T-helper 22 cell (primary cell): Measurements from ENCODE around the gene SYNDIG1L.
"Not testable (repeated sequence)": the region's sequence is repeated elsewhere in the genome, so short reads cannot be mapped to it uniquely, and the experiment has no call there.

Source experiments
- DNase-seq: peaks from one replicate; pipeline ENCODE4 v3.0.0-alpha.2; 2020; ENCODE audit warnings: low read depth

Gene SYNDIG1L

DNA sequence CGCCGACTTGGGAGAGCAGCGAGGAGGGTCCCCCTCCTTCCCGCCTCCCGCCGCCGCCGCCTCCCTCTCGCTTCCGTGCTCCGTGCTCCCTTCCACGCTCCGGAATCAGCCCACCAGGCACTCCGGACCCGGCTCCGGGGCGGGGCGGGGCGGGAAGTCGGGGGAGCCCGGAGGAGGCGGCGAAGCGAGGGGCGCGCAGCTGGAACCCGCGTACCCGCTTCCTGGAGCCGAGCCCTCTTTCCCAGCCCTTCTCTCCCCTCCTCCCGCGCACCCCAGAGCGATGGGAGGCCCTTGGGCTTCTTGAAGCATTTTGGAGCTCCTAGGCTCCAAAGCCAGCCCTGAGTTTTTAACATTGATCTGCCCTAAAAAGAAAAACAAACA is at the start of gene SYNDIG1L:
Gene SYNDIG1L (minus strand): TSS at position 9 of the 381 bp plus-strand sequence. CDS start 16,466 bp downstream, outside the sequence.
- DNase-seq: no peak

DNA sequence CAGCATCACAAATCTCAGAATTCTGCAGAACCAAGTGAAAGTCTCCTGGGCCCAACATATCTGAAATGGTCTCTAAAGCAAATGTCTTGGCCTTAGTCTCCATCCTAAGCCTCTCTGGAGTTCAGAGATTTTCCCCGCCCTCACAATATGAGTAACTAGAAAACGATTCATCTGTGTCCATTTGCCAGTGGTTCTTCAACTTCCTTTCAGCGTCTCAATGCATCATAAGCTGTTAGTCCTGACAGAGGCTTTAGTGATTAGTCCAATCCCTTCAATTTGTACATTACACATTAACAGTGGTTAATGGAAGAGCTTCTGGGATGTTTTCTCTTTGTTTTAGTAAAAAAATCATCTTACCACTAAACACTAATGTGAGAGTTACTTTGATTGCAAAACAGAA is 49.7 kb upstream of the SYNDIG1L start:
- no peak for DNase-seq

DNA sequence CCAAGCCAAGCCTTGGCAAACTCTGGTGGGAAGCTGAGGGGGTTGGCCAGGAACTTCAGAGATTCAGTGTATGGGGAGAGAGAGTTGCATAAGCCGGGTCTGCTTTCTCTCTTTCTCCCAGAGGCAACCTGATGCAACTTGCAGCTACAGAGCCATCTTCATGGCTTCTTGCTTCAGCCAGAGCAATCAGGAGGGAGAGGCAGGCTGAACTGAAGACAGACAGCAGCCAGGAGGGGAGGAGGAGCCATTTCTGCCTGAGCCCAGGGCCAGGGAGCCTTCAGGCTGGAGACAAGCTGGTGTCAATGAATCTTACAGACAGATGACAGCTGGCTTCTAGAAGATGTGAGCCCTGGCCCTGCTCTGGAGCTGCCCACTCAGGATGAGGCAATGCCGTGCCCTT is 48.4 kb upstream of the SYNDIG1L start:
- no peak for DNase-seq

DNA sequence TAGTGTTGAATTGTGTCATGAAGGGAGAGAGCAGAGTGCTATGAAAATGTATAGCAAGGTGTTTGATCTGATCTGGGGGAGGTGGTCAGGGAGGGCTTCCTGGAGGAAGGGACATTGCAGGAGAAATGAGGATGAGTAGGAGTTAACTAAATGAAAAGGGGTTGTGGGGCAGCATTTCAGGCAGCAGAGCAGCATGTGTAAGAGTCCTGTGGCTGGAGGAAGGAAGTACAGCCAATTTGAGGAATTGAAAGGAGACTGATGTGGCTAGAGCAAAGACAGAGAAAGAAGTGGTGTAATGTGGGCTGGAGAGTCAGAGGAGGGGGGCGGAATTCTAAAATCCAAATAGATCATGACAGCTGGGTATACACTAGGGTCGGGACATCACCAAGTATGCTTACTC is 46.6 kb upstream of the SYNDIG1L start:
- no peak for DNase-seq

DNA sequence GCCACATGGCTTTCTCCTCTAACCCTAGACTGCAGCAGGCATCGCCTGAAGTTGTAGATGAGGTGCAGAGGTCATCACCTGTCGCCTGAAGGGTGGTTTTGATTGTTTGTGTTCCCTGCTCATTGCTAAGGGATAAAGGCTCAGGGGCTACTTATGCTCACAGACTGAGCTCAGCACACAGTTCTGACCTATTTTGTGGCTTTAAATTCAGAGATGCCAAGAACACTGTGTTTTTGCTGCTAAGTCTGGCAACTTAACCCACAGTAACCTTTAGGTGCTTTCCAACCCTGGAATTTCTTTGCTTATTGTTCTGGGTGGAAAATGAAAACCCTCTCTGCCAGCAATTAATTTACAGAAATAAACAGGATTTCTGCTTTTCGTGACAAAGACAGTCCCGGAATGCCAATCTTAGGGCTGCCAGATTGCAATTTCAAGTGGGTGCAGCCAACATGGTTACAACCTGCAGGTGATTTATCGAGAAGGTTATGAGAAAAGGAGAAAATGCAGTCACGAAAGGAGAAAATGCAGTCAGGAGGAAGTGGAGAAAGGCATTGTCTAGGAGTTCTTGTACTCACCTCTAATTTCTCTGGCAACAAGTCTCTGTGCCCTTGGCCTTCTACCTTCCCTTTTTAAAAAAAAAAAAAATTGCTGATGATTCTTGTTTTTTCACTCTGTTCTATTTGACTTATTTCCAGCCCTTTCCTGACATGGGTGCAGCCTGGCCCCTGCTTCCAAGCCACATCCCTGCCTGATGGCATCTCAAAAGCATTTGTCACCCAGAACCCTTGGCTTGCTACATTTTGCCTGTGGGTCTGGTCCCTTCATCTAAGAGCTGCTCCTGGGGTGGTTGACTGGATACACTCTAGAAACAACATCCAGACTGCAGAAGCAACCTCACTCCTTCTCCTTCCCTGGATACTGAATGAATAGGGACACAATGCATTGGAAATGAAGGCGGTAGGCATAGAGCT is 43.8 kb upstream of the SYNDIG1L start:
- DNase-seq: no peak

DNA sequence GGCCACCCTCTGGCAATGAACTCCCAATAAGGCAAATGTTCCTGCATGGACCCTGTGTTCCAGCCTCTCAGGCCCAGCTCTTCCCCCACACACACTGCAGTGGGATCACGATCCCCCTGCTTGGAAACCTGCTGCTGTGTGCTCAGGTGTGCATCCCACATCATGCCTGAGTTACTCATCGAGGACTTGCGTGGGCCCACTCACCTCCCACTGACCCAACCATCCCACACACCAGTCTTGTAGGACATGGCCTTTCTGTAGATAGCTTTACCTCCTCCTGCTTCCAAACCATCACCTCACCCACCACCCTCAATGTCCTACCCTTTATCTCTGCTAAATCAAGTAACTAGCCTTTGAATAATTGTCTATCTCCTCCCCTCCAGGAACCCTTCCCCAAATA is 42.5 kb upstream of the SYNDIG1L start:
- DNase-seq: no peak

DNA sequence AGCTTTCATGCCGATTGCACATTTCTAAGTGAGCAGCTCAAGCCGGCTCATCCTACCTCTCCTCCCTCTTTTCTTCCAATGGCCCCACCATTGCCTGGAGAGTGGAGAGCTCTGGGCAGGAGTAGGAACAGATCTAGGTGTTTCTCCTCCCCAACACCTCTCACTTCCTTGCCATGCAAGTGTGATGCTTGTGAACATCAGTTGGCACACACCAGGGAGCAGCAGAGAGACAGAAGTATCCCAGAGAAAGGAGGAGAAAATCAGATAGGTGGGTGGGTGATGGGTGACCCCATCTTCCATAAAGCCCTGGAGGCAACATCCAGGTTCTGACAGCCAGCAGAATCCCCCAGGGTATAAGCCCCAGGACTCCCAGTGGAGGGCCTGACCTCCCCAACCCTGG is 39.3 kb upstream of the SYNDIG1L start:
- no peak for DNase-seq

DNA sequence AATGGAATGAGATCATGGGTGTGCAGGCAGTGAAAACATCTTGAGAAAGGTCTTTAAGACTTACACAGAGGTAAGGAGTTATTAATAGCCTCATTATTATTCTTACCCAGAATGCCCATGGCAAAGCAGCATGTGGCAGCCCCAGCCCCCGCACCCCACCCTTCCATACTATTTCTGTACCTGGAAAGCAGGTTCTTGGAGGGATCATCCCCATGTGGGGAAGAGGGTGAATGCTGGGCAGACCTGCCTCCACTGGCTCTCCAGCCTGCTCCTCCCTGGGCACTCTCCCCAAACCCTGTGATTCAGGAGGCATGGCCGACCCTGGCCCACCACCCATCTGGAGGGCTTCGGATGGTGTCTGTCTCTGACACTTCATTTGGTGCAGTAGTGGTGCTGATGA is 38.8 kb upstream of the SYNDIG1L start:
- DNase-seq: no peak

DNA sequence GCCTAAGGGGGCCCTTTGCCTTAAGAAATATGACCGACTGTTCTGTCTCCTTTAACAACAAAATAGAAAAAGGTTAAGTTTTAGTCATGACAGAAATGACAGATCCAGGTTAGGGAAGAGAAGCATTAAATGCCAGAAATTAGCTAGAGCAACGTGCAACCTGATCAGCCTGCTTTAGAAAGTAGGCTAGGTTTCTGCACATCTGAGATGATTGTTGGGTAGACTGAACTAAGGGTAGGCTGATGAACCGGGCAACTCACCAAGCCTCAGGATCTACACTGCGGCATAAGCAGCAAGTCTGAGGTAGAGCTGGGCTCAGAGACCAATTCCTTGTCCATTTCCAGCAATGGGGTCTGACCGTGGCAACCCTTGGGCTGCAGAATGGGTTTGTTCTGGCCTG is 37.7 kb upstream of the SYNDIG1L start:
- DNase-seq: no peak

DNA sequence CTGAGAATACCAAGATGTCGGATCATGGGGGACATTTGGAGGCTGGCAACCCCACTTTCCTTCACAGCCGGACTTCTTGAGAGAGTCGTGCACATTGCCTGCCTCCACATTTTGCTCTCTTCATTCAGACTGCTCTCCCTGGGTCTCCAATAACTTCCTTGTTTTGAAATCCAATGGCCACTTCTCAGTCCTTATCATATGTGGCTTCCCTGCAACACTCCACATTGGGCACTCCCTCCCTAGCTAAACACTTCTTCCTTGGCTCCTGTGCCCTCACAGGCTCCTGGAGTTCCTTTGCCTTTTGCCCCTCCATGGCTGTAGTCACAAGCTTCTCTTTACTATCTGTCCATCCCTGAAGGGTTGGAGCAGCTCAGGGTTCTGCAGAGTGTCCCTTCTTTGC is 37.0 kb upstream of the SYNDIG1L start:
- no peak for DNase-seq

DNA sequence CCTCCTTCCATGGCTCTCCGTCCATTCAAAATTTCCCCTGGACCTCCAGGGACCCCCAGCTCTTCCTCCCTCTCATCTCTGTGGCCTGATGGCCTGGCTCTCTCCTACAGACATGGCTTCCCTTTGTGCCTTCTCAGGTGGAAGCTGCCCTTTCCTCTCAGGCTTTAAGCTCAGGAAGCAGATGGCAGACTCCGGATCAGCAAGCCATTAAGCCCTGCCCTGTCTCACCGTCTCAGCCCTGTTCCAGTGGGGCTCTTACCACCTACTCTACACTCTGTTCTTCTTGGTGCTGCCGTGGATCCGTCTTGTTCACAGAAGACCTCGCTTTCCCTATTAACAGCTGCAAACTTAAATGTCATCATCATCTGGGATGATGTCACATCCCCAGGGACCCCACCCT is 34.0 kb upstream of the SYNDIG1L start:
- no peak for DNase-seq

DNA sequence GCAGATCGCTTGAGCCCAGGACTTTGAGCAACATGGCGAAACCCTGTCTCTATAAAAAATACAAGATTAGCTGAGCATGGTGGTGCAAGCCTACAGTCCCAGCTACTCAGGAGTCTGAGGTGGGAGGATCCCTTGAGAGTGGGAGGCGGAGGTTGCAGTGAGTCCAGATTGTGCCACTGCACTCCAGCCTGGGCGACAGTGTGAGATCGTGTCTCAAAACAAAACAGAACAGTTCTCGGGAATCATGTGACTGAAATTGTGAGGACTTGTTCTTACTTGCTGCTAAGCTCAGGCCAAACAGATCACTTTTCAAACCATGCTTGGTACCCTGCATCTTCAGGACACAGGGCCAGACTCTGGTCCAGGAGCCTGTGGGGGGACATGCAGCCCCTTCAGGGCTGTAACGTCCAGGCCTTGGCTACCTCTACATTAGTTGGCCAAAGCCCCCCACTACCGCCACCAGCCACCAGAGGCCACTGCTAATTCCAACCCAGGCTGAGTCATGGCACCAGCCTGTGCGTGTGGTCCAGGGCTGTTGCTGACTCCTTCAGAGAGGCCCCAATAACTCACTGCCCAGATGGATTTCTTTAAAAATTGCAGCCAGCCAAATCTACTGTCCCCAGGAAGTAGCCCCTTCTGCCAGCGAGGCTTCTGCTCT is 33.4 kb upstream of the SYNDIG1L start:
- DNase-seq: no peak

DNA sequence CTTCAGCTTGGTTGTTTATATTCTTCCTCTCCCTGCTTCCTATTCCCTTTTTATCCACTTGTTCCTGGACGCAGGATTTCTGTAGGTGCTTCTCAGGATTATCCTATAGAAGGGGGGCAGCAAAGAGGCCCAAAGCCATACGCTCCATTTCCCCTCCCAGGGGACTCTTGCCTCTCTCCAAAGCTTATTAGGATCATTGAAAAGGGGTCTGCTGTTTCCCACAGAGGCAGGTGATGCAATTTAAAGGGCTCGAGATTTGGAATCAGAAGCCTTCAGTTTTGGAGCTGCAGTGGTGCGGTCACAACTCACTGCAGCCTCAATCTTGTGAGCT is 31.5 kb upstream of the SYNDIG1L start:
- DNase-seq: no peak

DNA sequence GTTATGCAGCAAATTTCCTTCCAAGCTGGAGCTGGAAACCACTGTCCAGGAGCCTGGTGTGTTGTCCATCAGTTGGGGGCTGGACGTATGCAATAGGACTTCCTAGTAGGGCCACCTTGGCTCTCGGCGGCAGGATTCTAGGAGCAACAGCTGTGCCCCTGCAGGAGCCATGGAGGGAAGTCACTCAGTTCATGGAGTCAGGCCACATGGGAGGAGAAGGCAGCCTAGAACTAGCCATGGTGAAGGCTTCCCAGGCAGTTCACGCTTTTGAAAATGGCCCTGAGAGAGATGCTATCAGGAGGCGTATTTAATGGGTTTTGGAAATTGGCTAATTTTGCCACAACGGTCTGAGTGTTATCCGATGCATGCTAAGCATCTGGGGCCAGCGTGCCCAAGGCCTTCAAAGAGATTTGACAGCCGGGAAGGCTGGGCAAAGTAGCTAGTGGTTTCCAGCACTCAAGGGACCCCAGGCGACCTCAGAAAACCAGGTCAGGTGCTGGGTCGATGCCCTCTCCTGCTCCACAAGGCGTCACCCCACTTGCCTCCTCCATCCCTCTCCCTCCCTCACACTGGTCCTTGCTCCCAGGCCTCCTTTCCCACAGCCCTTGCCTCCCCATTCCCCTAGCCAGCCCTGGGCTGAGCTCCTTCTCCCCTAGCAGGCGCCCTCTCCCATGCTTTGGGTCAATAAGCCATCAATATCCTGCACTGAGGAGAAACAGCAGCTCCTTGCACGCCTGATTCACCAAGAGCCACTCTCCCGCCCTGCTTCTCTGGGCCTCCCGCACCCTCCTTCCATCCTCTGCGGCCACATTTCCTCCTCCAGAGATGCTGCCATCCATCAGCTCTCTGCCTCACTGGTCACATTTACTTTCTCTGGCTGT is 30.9 kb upstream of the SYNDIG1L start:
- DNase-seq: no peak

DNA sequence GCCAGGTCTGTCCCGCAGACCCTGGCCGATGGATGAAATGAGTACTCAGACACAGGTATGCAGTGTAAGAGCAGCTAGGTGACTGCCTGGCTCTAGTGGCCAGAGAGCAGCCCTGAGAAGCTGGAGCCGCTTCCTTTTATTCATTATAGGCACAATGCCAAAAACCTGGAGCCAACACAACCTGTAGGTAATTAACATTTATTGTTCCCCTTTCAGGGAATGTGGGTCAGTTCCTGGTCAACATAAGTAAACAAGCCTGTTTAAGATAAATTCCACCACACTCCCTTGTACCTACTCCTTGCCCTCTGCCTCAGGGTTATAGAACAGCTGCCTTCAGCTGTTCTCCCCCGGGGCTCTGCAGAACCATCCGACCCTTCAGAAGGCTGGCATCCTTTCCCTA is 28.4 kb upstream of the SYNDIG1L start:
- not testable (repeated sequence) for DNase-seq

DNA sequence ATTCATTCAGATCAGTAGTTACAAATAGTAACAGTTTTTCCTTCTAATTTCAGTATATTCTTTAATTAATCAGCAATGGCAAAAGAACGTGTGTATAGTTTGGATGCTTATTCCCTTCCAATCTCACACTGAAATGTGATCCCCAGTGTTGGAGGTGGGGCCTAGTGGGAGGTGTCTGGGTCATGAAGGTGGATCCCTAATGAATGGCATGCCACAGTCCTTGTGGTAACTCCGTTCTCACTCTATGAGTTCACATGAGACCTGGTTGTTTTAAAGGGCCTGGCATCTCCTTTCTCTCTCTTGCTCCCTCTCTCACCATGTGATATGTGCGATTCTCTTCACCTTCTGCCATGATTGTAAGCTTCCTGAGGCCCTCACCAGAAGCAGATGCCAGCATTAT is 18.9 kb upstream of the SYNDIG1L start:
- no peak for DNase-seq

DNA sequence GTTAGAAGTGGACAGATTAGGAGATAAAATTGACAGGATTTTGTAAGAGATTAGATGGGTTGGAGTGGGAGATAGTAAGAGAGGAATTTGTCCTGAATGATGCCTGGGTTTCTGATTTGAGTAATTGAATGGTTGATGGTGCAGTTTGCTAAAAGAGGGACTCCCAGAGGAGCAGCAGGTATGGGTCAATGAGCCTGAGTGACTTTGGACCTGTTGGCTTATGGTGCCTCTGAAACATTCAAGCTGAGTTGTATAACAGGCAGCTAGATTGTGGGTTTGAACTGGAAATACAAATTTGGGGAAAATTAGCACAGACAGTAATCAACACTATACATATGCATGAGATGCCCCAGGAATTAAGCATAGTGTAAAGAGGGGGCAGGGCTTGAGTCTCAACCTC is 16.7 kb upstream of the SYNDIG1L start:
- no peak for DNase-seq

DNA sequence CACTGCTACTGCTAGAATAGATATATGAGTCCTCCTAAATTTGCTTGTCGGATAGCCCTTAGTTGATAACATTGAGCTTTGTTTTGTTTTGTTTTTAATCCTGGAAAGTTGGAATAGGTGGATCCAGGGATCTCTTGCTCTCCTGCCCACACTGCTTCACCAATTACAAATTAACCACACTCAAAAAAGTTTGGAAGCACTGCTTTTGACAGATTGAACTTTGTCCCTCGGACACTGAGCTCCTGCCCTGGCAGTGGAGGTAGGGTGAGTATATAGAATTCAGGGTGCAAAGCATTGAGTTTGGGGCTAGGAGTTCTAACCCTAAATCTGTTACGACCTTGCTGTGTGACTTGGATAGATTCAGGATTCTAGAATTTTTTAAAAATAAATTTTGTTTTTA is 15.1 kb upstream of the SYNDIG1L start:
- DNase-seq: no peak

DNA sequence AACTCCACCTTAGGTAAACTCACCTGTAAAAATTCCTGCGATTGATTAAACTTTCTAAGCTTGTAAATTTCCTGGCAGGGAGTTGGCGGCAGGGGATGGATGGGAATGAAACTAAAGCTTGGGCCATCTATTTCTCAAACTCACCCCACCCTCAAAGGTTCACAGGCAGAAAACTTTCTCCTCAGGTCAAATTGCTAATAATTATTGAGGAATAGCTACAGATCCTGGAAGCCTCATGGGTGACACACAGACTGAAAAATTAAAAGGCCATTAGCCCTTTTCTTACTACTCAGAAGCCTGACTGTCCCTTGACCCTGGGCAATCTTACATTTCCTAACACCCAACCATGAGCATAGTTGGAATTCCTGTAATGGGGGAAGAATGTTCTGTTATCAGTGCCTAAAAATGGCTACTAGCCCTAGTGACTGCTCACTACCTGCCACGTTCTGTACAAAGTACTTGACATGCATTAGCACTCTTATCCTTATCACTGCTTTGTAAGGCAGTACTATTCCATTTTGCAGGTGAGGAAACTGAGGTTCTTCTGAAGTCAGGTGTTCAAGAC is 12.4 kb upstream of the SYNDIG1L start:
- no peak for DNase-seq

DNA sequence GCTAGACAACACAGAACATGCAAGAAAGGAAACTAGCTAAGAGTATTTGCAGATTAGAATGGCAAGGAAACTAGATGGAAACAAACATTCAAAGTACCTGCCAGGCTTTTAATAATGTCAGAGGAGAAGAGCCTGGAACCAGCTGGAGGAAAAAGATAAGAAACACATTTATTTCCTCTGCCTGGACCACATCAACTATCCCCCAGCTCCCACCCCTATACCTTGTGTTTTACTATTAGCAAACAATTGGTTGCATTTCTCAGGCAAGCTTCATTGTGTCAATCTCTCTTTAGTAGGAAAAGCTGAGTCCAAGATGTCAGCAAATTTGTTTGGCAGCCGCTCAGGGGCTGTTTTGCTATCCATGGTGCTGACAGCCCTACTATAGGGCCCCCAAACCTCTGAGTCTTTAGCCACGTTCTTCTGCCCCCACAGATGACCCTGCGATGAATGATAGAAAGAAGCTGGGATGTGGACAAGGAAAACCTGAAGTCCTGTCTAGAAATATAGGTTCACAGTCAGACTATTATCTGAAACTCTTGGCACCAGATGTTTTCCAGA is 11.6 kb upstream of the SYNDIG1L start:
- DNase-seq: no peak

DNA sequence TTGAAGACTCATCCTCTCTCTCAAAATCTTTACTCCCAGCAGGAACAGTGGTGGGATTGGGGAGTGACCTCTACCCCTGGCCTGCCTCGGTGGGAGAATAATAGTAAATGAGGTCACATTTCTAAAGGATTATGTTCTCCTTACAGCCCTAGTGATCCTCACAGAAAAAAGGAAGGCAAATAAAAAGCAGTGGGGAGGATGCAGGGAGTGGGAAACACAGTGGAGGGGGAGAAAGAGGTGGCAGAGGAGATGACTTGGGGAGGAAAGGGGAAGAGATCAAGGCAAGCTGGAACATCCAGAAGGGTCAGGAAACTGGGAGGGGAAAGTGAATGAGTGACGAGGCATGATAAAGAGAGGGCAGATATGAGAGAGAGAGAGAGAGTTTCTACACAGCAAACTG is 8.3 kb upstream of the SYNDIG1L start:
- no peak for DNase-seq

DNA sequence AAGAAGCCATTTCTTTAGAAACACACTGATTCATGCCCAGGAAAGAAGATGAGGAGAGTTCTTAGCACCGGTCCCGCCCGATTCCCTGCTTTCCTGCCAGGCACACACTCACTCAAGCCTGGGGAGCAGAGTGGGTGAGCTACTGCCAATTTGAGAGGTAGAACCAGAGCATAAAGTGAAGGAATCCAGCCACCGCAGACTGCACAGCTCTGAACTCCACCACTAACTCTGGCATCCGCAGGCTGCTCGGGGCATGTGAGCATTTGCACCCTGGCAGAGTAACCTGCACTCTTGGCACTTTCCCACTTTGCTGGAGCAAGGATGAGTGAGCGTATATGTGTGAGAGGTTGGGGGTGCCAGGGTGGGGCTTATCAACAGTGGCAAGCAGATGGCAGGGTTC is 4.0 kb upstream of the SYNDIG1L start:
- no peak for DNase-seq
